ENCODE measurements around the gene AKR1C2.

GRCh38 chr10:4943821-4944220 lies 59.8 kb downstream of the AKR1C2 start:
- TF ChIP-seq, protein P1, sequence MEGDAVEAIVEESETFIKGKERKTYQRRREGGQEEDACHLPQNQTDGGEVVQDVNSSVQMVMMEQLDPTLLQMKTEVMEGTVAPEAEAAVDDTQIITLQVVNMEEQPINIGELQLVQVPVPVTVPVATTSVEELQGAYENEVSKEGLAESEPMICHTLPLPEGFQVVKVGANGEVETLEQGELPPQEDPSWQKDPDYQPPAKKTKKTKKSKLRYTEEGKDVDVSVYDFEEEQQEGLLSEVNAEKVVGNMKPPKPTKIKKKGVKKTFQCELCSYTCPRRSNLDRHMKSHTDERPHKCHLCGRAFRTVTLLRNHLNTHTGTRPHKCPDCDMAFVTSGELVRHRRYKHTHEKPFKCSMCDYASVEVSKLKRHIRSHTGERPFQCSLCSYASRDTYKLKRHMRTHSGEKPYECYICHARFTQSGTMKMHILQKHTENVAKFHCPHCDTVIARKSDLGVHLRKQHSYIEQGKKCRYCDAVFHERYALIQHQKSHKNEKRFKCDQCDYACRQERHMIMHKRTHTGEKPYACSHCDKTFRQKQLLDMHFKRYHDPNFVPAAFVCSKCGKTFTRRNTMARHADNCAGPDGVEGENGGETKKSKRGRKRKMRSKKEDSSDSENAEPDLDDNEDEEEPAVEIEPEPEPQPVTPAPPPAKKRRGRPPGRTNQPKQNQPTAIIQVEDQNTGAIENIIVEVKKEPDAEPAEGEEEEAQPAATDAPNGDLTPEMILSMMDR (IDR thresholded peaks at IDR 0.05; ENCODE audit: poor library complexity, severe bottlenecking): no peak
- TF ChIP-seq TAF1 (IDR thresholded peaks at IDR 0.05; ENCODE audit: low read depth): no peak
- TF ChIP-seq POLR2AphosphoS5 (IDR thresholded peaks at IDR 0.05): no peak
- TF ChIP-seq, protein P2, sequence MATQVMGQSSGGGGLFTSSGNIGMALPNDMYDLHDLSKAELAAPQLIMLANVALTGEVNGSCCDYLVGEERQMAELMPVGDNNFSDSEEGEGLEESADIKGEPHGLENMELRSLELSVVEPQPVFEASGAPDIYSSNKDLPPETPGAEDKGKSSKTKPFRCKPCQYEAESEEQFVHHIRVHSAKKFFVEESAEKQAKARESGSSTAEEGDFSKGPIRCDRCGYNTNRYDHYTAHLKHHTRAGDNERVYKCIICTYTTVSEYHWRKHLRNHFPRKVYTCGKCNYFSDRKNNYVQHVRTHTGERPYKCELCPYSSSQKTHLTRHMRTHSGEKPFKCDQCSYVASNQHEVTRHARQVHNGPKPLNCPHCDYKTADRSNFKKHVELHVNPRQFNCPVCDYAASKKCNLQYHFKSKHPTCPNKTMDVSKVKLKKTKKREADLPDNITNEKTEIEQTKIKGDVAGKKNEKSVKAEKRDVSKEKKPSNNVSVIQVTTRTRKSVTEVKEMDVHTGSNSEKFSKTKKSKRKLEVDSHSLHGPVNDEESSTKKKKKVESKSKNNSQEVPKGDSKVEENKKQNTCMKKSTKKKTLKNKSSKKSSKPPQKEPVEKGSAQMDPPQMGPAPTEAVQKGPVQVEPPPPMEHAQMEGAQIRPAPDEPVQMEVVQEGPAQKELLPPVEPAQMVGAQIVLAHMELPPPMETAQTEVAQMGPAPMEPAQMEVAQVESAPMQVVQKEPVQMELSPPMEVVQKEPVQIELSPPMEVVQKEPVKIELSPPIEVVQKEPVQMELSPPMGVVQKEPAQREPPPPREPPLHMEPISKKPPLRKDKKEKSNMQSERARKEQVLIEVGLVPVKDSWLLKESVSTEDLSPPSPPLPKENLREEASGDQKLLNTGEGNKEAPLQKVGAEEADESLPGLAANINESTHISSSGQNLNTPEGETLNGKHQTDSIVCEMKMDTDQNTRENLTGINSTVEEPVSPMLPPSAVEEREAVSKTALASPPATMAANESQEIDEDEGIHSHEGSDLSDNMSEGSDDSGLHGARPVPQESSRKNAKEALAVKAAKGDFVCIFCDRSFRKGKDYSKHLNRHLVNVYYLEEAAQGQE (IDR thresholded peaks at IDR 0.05; ENCODE audit: borderline replicate concordance): no peak
- TF ChIP-seq RAD21 (conservative IDR thresholded peaks at IDR 0.05): no peak
- TF ChIP-seq SMC3 (conservative IDR thresholded peaks at IDR 0.05; ENCODE audit: poor library complexity): no peak

All from neural cell (in vitro differentiated cells).